ENCODE results near the gene SEC61A1.

- no peak for TF ChIP-seq CTCF (IDR thresholded peaks at IDR 0.05; ENCODE audit: low read depth, low read length)
- TF ChIP-seq EZH2phosphoT487 (IDR thresholded peaks at IDR 0.05; ENCODE audit: low read depth), result no peak
Observed at GRCh38 chr3:128033102-128033501, 19.1 kb upstream of the SEC61A1 start.

All from OCI-LY3 (cell line).